IPS DF 6.9 (cell line): Measurements from ENCODE around the gene GFER.
A peak's percentile ranks its signal among the peaks of the same experiment; 100 is the strongest.

ENCODE experiments used
- DNase-seq: peaks from one replicate; pipeline ENCODE4 v3.0.0-alpha.2; 2013; ENCODE audit warnings: low read depth, low spot score
- H3K27ac ChIP-seq: one replicate; pipeline ENCODE4 v1.5.1; 2013; ENCODE audit warnings: low read length, control low read depth
- H3K27me3 ChIP-seq: 2 replicates; pipeline ENCODE4 v1.6.1; 2013; ENCODE audit warnings: mild to moderate bottlenecking, low read length; ENCODE audit not compliant: control insufficient read depth, insufficient read depth
- H3K36me3 ChIP-seq: 2 replicates; pipeline ENCODE4 v1.6.1; 2013; ENCODE audit warnings: low read length; ENCODE audit not compliant: control insufficient read depth, insufficient read depth
- H3K4me1 ChIP-seq: 2 replicates; pipeline ENCODE4 v1.6.1; 2013; ENCODE audit warnings: low read length; ENCODE audit not compliant: control insufficient read depth, insufficient read depth
- H3K4me3 ChIP-seq: 2 replicates; pipeline ENCODE4 v1.5.1; 2013; ENCODE audit warnings: mild to moderate bottlenecking, low read length
- H3K9me3 ChIP-seq: 2 replicates; pipeline ENCODE4 v1.6.1; 2013; ENCODE audit warnings: low read length, inconsistent platforms; ENCODE audit not compliant: control insufficient read depth, insufficient read depth
- WGBS: extraction: QIAGEN DNeasy Blood & Tissue Kit; methylation state at CpG from one replicate; pipeline ENCODE4 v1.1.7; 2013; ENCODE audit warnings: mixed read lengths, missing lambda C conversion rate; ENCODE audit not compliant: insufficient read length, insufficient coverage; 5-methylcytosine and 5-hydroxymethylcytosine counted together

Gene GFER

GRCh38 chr16:1991588-1991947 is 7.6 kb downstream of the GFER start:
- Histone ChIP-seq H3K4me3 (peak overlapping the region; percentile 18; the same call in 1 of the 2 replicates), H3K27ac (no peak overlapping the region), H3K9me3 (no peaks in the 10 kb centered on the region), H3K4me1 (peaks cover 9% of the 10 kb centered on the region), H3K27me3 (peaks cover 2% of the 10 kb centered on the region; the same call in 1 of the 2 replicates), H3K36me3 (no peaks in the 10 kb centered on the region; the same call in 1 of the 2 replicates)
- DNase-seq: no peak
- WGBS: no CpG with 5 or more reads among the region's 22 CpGs

- WGBS: no CpG with 5 or more reads among the region's 96 CpGs
- Histone ChIP-seq H3K4me3 (peak overlapping the region; percentile 35; the same call in 1 of the 2 replicates), H3K27ac (no peak overlapping the region), H3K9me3 (no peaks in the 10 kb centered on the region), H3K36me3 (no peaks in the 10 kb centered on the region; the same call in 1 of the 2 replicates), H3K27me3 (peaks cover 2% of the 10 kb centered on the region; the same call in 1 of the 2 replicates), H3K4me1 (peaks cover 9% of the 10 kb centered on the region)
- DNase-seq: no peak
These were observed 8.1 kb downstream of the GFER start for GRCh38 chr16:1991948-1992703.

GRCh38 chr16:1992704-1993317 is 8.8 kb downstream of the GFER start:
- Histone ChIP-seq H3K27me3 (peaks cover 2% of the 10 kb centered on the region; the same call in 1 of the 2 replicates), H3K27ac (no peak overlapping the region), H3K4me1 (peaks cover 9% of the 10 kb centered on the region), H3K9me3 (no peaks in the 10 kb centered on the region), H3K4me3 (peak overlapping the region; percentile 35; the same call in 1 of the 2 replicates), H3K36me3 (peaks cover under 1% of the 10 kb centered on the region)
- DNase-seq: no peak
- WGBS: no CpG with 5 or more reads among the region's 50 CpGs

GRCh38 chr16:1993731-1994131 is 9.7 kb downstream of the GFER start:
- peaks cover 9% of the 10 kb centered on the region for H3K4me1 ChIP-seq
- peaks cover 7% of the 10 kb centered on the region for H3K36me3 ChIP-seq
- no peak overlapping the region for H3K27ac ChIP-seq
- no peak for DNase-seq
- no peaks in the 10 kb centered on the region for H3K9me3 ChIP-seq
- no CpG with 5 or more reads among the region's 2 CpGs for WGBS
- peaks cover 2% of the 10 kb centered on the region; the same call in 1 of the 2 replicates for H3K27me3 ChIP-seq
- H3K4me3 ChIP-seq: no peak overlapping the region

GRCh38 chr16:1997494-1998359 is 13.7 kb downstream of the GFER start:
- Histone ChIP-seq H3K9me3 (no peaks in the 10 kb centered on the region), H3K36me3 (peaks cover 42% of the 10 kb centered on the region), H3K4me1 (no peaks in the 10 kb centered on the region), H3K4me3 (no peak overlapping the region), H3K27me3 (no peaks in the 10 kb centered on the region), H3K27ac (no peak overlapping the region)
- WGBS: no CpG with 5 or more reads among the region's 26 CpGs
- DNase-seq: no peak

GRCh38 chr16:1998360-1998835 is 14.4 kb downstream of the GFER start:
- Histone ChIP-seq H3K4me1 (no peaks in the 10 kb centered on the region), H3K27me3 (no peaks in the 10 kb centered on the region), H3K27ac (no peak overlapping the region), H3K9me3 (no peaks in the 10 kb centered on the region), H3K4me3 (no peak overlapping the region), H3K36me3 (peaks cover 49% of the 10 kb centered on the region)
- WGBS: no CpG with 5 or more reads among the region's 27 CpGs
- no peak for DNase-seq

- WGBS: no CpG with 5 or more reads among the region's 39 CpGs
- H3K9me3 ChIP-seq: no peaks in the 10 kb centered on the region
- H3K36me3 ChIP-seq: peaks cover 49% of the 10 kb centered on the region
- no peak overlapping the region for H3K27ac ChIP-seq
- H3K4me1 ChIP-seq: peaks cover under 1% of the 10 kb centered on the region; the same call in 1 of the 2 replicates
- DNase-seq: no peak
- no peaks in the 10 kb centered on the region for H3K27me3 ChIP-seq
- no peak overlapping the region for H3K4me3 ChIP-seq
These were observed 15.1 kb downstream of the GFER start for GRCh38 chr16:1998852-1999801.

GRCh38 chr16:1999866-2000514 is 16.0 kb downstream of the GFER start:
- no peaks in the 10 kb centered on the region for H3K27me3 ChIP-seq
- no peak overlapping the region for H3K27ac ChIP-seq
- peaks cover 4% of the 10 kb centered on the region; the same call in 1 of the 2 replicates for H3K4me1 ChIP-seq
- peaks cover 49% of the 10 kb centered on the region for H3K36me3 ChIP-seq
- H3K9me3 ChIP-seq: no peaks in the 10 kb centered on the region
- DNase-seq: no peak
- WGBS: no CpG with 5 or more reads among the region's 28 CpGs
- no peak overlapping the region for H3K4me3 ChIP-seq

- Histone ChIP-seq H3K4me3 (no peak overlapping the region), H3K9me3 (no peaks in the 10 kb centered on the region), H3K36me3 (peaks cover 49% of the 10 kb centered on the region), H3K27me3 (no peaks in the 10 kb centered on the region), H3K27ac (no peak overlapping the region), H3K4me1 (peaks cover 4% of the 10 kb centered on the region)
- DNase-seq: no peak
- no CpG with 5 or more reads among the region's 19 CpGs for WGBS
These were observed 17.0 kb downstream of the GFER start for GRCh38 chr16:2001035-2001434.
